NCI-H2171 treated with DMSO at 0.1 percent for 48 hours (cell line): ENCODE data around the gene MCTS1.
"Not testable (repeated sequence)": the region's sequence is repeated elsewhere in the genome, so short reads cannot be mapped to it uniquely, and the experiment has no call there.

Experiments used
- DNase-seq: peaks from one replicate; lab custom pipeline; 2025; lab: John Stamatoyannopoulos, UW

Gene MCTS1

GRCh38 chrX:120603707-120604360 is at the start of gene MCTS1:
Gene MCTS1, plus strand, starts transcription at chrX:120604101. Its CDS starts 136 bp downstream, at chrX:120604237.
- DNase-seq, result peak; percentile 95

- no peak for DNase-seq
Measured at GRCh38 chrX:120556251-120556650, 47.6 kb upstream of the MCTS1 start.

- peak; percentile 46 for DNase-seq
Measured at GRCh38 chrX:120559804-120560203, 44.1 kb upstream of the MCTS1 start.

- DNase-seq, result no peak
Measured at GRCh38 chrX:120560405-120560841, 43.5 kb upstream of the MCTS1 start.

GRCh38 chrX:120560842-120561633 is 42.9 kb upstream of the MCTS1 start, which contains the start of gene CUL4B:
Gene CUL4B, minus strand, starts transcription at chrX:120560962. Its CDS starts 324 bp downstream, at chrX:120560638.
- DNase-seq, result peak; percentile 92

GRCh38 chrX:120561634-120562568 is 42.0 kb upstream of the MCTS1 start:
- DNase-seq, result no peak

- DNase-seq, result no peak
Measured at GRCh38 chrX:120562569-120562926, 41.4 kb upstream of the MCTS1 start.

- no peak for DNase-seq
Measured at GRCh38 chrX:120564925-120565324, 39.0 kb upstream of the MCTS1 start.

- no peak for DNase-seq
Measured at GRCh38 chrX:120566817-120567216, 37.1 kb upstream of the MCTS1 start.

GRCh38 chrX:120568035-120568434 is 35.9 kb upstream of the MCTS1 start:
- DNase-seq, result no peak

GRCh38 chrX:120568609-120569008 is 35.3 kb upstream of the MCTS1 start:
- DNase-seq, result no peak

- DNase-seq, result no peak
Measured at GRCh38 chrX:120570011-120570600, 33.8 kb upstream of the MCTS1 start.

- DNase-seq, result not testable (repeated sequence)
Measured at GRCh38 chrX:120573806-120574205, 30.1 kb upstream of the MCTS1 start.

GRCh38 chrX:120575379-120576114 is 28.4 kb upstream of the MCTS1 start:
- no peak for DNase-seq

- no peak for DNase-seq
Measured at GRCh38 chrX:120585702-120586101, 18.2 kb upstream of the MCTS1 start.

GRCh38 chrX:120604361-120604782 is 471 bp downstream of the MCTS1 start:
- peak; percentile 68 for DNase-seq

- no peak for DNase-seq
Measured at GRCh38 chrX:120612086-120612485, 8.2 kb downstream of the MCTS1 start.

GRCh38 chrX:120614816-120615215 is 10.9 kb downstream of the MCTS1 start:
- peak; percentile 3 for DNase-seq

GRCh38 chrX:120617996-120618630 is 14.2 kb downstream of the MCTS1 start:
- no peak for DNase-seq

GRCh38 chrX:120625371-120625770 is 21.5 kb downstream of the MCTS1 start:
- no peak for DNase-seq
